Measurements from ENCODE around the gene PCBP3.
"Not testable (repeated sequence)": the region's sequence is repeated elsewhere in the genome, so short reads cannot be mapped to it uniquely, and the experiment has no call there.

Gene PCBP3

DNA sequence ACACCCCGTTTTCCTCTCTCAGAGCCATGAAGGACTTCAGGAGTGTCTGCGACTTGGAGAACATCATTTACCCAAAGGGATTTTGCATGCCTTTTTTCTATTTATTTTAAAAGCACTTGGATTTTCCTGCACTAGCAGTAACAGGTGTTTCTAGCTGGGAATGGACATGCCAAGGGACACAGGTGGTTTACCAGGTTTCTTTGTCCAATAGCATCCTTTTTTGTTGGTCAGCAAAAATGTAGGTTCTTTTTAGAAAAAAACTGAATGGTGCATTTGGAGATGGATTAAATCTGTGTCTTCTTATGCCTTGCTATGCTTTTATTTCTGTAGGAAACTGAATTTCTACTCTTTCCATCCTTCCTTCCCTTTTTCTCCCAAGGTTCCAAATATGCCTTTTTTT lies 205.3 kb downstream of the PCBP3 start:
- DNase-seq, result no peak

DNA sequence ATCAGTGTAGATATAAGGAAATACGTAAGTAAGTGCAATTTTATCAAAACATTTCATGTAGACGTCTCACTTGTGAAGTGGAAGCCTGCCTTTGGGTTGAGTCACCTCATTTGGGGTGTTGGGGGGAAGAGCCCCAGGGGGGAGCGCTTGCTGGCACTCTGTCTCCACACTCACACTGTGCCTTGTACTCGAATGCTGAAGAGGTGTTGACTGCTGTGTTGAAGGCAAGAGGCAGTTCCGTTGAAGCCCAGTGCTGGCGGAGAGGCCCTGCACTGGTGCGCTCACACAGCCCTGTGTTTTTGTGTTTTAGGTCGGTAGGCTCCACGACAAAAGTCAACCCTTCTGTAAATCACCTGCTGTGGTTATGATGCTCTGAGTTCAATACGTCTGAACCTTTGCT lies 206.1 kb downstream of the PCBP3 start:
- DNase-seq, result no peak

GRCh38 chr21:45850181-45850580 lies 206.7 kb downstream of the PCBP3 start:
- no peak for DNase-seq

DNA sequence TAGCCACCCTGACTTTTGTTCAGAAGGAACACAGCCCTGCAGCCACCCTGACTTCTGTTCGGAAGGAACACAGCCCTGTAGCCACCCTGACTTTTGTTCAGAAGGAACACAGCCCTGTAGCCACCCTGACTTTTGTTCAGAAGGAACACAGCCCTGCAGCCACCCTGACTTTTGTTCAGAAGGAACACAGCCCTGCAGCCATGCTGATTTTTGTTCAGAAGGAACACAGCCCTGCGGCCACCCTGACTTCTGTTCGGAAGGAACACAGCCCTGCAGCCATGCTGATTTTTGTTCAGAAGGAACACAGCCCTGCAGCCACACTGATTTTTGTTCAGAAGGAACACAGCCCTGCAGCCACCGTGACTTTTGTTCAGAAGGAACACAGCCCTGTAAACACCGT lies 208.9 kb downstream of the PCBP3 start:
- DNase-seq, result not testable (repeated sequence)

- DNase-seq, result no peak
Observed at GRCh38 chr21:45852886-45853400, 209.4 kb downstream of the PCBP3 start.

- no peak for DNase-seq
Observed at GRCh38 chr21:45853703-45854342, 210.3 kb downstream of the PCBP3 start.

- DNase-seq, result no peak
Observed at GRCh38 chr21:45854690-45855247, 211.2 kb downstream of the PCBP3 start.

DNA sequence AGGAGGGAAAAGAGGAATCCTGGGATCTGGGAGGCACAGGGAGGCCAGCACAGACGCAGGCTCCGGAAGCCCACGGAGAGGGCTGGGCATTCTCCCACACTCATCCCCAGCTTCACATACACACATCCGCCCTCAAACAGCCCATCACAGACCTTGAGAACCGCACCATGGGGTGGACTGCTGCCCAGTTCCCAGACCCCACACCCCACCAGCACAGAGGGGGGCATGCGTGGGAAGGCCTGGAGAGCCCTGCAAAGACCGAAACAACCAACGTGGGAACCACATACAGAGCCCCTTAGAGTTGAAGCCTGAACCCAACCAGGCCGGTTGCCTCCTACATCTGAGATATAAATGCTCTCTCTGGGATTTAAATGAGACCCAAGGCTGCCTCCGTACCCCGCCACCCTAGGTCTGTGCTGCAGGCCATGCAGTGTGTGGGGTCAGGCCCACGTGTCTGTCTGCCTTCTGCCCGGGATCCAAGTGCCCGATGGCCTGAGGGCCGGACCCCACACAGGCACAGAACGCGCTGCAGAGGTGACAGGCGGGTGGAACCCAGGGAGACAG lies 211.8 kb downstream of the PCBP3 start:
- no peak for DNase-seq

GRCh38 chr21:45856442-45856841 lies 212.9 kb downstream of the PCBP3 start:
- DNase-seq, result no peak

DNA sequence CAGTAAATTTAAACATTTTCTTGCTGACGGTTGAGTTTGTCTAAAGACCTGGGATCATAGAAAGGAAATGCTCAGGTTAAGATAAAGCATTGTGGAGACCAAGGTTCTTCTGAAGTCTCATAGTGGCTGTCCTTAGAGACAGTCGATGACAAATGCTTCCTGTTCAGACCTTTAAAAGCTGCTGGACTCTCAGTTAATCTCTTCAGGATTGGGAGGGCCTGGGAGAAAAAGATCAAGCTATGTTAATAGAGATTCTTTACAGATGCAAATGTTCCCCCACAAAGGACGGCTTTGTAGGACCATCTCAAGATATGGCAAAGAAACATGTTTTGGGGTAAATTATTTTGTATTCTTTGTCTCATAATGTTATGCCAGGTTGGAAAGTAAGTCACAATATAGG lies 213.4 kb downstream of the PCBP3 start:
- DNase-seq, result no peak

- no peak for DNase-seq
Observed at GRCh38 chr21:45857761-45858160, 214.2 kb downstream of the PCBP3 start.

DNA sequence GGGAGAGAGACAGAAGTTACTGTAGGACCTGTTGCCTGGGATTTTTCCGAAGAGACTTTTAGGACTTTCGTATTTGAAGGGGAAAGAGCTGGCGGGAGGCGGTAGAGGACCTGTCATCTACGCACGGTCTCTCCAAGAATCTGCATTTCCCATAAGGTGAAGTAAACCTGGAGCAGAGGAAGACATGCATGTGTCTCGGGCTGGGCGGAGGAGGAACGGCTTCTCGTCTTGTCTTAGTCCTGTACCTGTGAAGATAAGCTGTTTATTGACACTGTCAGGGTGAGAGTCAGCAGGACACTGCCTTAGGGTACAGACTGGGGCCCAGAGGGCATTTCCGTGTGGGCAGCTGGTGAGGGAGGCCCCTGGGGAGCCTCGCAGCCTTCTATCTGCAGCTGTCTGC lies 214.7 kb downstream of the PCBP3 start:
- no peak for DNase-seq

- no peak for DNase-seq
Observed at GRCh38 chr21:45859041-45859761, 215.7 kb downstream of the PCBP3 start.

DNA sequence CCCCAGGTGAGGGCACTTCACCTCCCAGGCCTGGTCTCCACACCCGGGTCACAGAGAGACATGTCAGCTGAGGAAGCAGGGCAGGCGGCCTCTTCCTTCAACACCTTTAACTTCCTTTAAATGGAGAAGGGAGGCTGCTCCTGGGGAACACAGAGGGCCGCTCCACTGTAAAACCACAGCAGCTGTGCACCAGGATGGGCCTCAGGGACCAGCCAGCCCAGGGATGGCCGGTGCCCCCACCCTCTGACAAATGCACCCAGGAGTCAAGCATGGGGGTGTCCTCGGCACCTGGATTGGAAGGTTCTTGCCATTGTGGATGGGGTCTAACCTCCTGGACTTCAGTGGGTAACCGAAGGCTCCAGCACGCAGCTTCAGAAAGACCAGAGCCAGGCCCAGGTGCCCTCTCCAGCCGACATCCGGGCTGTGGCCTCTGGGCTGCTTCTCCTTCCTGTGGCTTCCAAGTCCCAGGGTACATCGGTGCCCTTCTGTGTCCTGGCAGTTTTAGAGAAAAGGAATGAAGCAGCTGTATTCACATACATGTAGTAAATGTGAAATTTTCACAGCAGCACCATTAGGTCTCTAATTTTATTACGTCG lies 216.3 kb downstream of the PCBP3 start:
- no peak for DNase-seq

DNA sequence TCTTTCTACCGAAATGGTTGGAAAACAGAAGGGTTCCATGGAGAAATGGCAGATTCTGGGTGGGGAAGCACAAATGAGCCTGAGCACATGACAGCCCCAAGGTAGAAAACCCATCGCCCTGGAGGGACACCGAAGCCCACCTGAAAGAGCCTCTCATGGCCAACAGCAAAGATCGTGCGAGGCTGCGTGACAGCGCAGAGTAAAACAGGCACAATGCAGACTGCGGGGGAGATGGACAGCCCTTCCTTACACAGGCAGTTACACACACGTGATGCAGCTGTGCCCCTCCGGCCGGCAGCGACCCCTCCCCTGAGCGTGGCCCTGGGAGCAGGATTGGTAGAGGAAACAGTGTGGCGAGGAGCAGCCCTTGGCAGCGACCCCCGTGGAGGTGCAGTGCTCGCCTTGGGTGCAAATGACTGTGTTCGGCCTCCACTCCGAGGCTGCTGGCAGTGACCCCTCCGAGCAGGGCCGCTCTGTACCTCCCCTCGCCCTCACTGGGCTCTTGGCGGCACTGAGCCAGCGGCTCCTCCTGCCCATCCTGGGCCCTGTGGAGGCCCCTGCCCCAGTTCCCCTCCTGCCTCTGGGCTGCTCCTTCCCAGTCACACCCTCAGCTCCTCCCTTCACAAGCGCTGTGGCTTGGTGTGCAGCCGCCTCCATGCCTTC lies 217.1 kb downstream of the PCBP3 start:
- DNase-seq, result no peak

- DNase-seq, result no peak
Observed at GRCh38 chr21:45861156-45861870, 217.8 kb downstream of the PCBP3 start.

DNA sequence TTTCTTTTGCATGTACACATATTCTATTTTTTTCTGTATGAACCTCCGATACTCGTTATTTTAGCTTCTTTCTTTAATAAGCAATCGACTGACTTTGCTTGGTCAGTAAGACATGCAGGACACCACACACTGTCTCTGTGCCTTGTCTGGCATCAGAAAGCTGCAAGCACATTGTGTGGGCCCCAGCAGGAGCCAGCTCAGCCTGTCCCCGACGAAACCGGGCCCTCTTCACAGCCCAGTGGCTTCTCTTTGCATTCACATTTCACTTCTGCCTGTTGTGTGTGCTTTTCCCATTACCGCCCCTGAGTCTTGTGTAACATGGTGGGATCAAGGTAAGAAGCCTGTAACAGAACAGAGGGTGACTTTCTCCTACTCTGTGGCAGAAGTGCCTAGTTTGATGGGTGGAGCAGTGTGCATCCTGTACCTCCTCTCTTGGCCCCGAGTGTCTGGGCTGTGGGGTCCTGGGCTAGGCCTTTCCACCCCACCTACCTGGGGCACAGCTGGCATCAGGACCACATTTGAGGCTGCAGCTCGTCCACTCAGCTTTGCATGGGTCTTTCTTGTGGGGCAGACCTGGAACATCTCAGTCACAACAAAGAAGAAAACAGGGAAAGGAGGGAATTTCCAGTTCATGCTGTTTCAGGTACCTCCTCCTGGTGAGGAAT lies 219.2 kb downstream of the PCBP3 start:
- DNase-seq, result no peak

GRCh38 chr21:45863267-45863666 lies 219.7 kb downstream of the PCBP3 start:
- no peak for DNase-seq

DNA sequence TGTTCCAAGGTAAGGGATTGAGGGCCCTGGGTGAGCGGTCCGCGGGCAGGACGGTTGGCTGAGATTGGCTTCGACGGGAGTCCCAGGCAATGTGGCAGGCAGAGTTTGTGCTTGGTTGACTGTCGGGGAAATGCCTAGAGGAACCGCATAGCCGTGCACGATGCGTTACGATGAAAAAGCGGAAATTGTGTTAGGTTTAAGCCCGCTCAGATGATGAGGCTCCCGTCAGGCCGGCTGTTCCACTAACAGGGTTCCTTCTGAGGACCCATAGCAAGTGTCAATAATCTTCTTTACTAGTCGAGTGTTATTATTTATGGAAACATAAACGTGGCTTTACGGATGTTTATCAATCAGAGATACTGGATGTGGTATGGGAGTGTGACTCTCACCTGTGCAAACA lies 220.2 kb downstream of the PCBP3 start:
- no peak for DNase-seq

GRCh38 chr21:45864436-45864835 lies 220.9 kb downstream of the PCBP3 start:
- no peak for DNase-seq

DNA sequence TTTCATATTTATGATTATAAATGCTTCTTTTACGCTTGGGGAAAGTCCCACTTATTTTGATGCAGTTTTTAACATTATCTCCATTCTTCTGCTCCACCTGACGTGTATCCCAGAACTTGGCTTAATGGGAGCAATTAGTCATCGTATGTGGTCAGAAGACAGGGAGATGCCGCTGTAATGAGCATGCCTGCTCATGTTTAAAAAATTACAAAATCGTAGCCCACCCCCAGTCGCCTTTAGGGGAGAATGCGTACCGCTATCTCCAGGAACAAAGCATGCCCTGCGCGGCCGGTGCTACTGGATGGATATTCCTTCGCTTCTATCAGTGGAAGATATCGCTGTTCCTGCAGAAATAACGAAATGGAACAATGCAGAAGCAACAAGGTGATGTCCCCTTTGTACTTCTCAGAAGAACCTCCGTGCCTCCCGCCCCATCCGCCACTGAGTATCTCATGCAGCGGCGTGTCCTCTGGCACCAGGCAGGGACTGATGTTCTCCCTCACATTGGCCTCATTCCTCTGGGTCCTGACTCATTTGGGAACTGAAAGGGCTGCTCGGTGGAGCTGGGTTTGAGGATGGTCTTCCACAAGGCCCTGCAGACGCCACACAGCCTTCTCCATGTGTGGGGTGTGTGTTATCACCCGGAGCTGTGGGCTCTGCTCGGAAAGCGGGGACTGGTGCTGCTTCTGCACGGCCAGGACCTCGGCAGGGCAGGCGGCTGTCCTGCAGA lies 221.7 kb downstream of the PCBP3 start:
- no peak for DNase-seq
